Measurements from ENCODE around the gene CLDN1. TPM values are rescaled to one million over a fixed set of nuclear protein-coding genes. Genes with fewer than 3 reads are reported as not detected.

CLDN1 gene
- polyA plus RNA-seq, 1 of the 3 experiments (the other 2 are of a cell fraction): 0.82 TPM

Other genes with a start within 250 kb of the CLDN1 start
- 2.8 and 3.3 TPM in 2 replicates for gene P3H2, start 201.5 kb downstream of the CLDN1 start, polyA plus RNA-seq (2012; rRNA removed)
- gene CLDN16, start 65.7 kb upstream of the CLDN1 start, polyA plus RNA-seq (2012; rRNA removed): 0.02 TPM in 2 replicates
- gene TMEM207, start 127.5 kb upstream of the CLDN1 start, polyA plus RNA-seq (2012; rRNA removed): not detected in 2 replicates
- 7.6 and 10.8 TPM in 2 replicates for gene IL1RAP, start 191.6 kb upstream of the CLDN1 start, polyA plus RNA-seq (2012; rRNA removed)

Data from SK-N-SH (cell line).